Memory B cell (primary cell): Measurements from ENCODE around the gene TTC6.

Experiments
- ATAC-seq: fragments of 150-1000 bp; cut with Tn5 transposase; 2 replicates; pipeline ENCODE4 v1.10.0; 2021; ENCODE audit warnings: low read depth, mild to moderate bottlenecking, moderate library complexity
- DNase-seq, 2 donors: peaks; one replicate each; pipeline ENCODE4 v3.0.0; 2022; ENCODE audit warnings: low spot score in 2 of 2
- H3K27ac Mint-ChIP-seq: one replicate; pipeline ENCODE4 v1.8.0; 2022; ENCODE audit warnings: mild to moderate bottlenecking, moderate library complexity, mixed read lengths
- H3K27me3 Mint-ChIP-seq: one replicate; pipeline ENCODE4 v1.8.0; 2022; ENCODE audit warnings: mixed read lengths
- H3K36me3 Mint-ChIP-seq: one replicate; pipeline ENCODE4 v1.8.0; 2022; ENCODE audit warnings: mild to moderate bottlenecking, mixed read lengths
- H3K4me1 Mint-ChIP-seq: one replicate; pipeline ENCODE4 v1.8.0; 2022; ENCODE audit warnings: mixed read lengths
- H3K4me3 Mint-ChIP-seq: one replicate; pipeline ENCODE4 v1.8.0; 2022; ENCODE audit warnings: mild to moderate bottlenecking, moderate library complexity, mixed read lengths
- H3K9me3 Mint-ChIP-seq: one replicate; pipeline ENCODE4 v1.8.0; 2022; ENCODE audit warnings: mixed read lengths

The TTC6 gene

GRCh38 chr14:37590428-37591139, 4.8 kb upstream of the TTC6 start:
- no peaks in the 10 kb centered on the region for H3K4me1 Mint-ChIP-seq
- no peak overlapping the region for H3K27ac Mint-ChIP-seq
- H3K36me3 Mint-ChIP-seq: peaks cover 2% of the 10 kb centered on the region
- DNase-seq (no peak), ATAC-seq (no peak)
- no peak overlapping the region for H3K4me3 Mint-ChIP-seq
- H3K27me3 Mint-ChIP-seq: peaks cover 16% of the 10 kb centered on the region
- H3K9me3 Mint-ChIP-seq: no peaks in the 10 kb centered on the region

GRCh38 chr14:37591311-37591940, 4.0 kb upstream of the TTC6 start:
- H3K27me3 Mint-ChIP-seq: peaks cover 15% of the 10 kb centered on the region
- no peak for DNase-seq
- H3K27ac Mint-ChIP-seq: no peak overlapping the region
- peaks cover 2% of the 10 kb centered on the region for H3K36me3 Mint-ChIP-seq
- no peaks in the 10 kb centered on the region for H3K4me1 Mint-ChIP-seq
- no peaks in the 10 kb centered on the region for H3K9me3 Mint-ChIP-seq
- ATAC-seq: no peak
- H3K4me3 Mint-ChIP-seq: no peak overlapping the region

DNA sequence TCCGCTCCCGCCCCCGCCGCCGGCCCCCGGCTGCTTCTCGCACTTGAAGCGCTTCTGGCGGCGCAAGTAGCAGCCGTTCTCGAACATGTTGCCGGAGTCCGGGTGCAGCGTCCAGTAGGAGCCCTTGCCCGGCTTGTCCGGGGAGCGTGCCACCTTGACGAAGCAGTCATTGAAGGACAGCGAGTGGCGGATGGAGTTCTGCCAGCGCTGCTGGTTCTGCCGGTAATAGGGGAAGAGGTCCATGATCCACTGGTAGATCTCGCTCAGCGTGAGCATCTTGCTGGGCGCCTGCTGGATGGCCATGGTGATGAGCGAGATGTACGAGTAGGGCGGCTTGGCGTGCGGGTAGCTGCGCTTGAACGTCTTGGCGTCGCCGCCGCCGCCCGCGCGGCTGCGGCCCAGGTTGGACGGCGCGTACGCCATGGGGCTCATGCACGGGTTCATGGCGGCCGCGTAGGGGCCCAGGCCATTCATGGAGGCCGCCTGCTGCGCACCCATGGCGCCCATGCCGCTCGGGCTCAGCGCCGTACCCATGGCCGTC, 3.4 kb upstream of the TTC6 start:
- H3K4me3 Mint-ChIP-seq: no peak overlapping the region
- H3K4me1 Mint-ChIP-seq: no peaks in the 10 kb centered on the region
- DNase-seq (no peak), ATAC-seq (no peak)
- peaks cover 18% of the 10 kb centered on the region for H3K27me3 Mint-ChIP-seq
- H3K9me3 Mint-ChIP-seq: no peaks in the 10 kb centered on the region
- no peak overlapping the region for H3K27ac Mint-ChIP-seq
- peaks cover 2% of the 10 kb centered on the region for H3K36me3 Mint-ChIP-seq

GRCh38 chr14:37592482-37593408, 2.7 kb upstream of the TTC6 start:
- no peak for DNase-seq
- Mint-ChIP-seq H3K4me3 (no peak overlapping the region), H3K36me3 (peaks cover 2% of the 10 kb centered on the region), H3K27me3 (peaks cover 18% of the 10 kb centered on the region), H3K27ac (no peak overlapping the region), H3K4me1 (no peaks in the 10 kb centered on the region), H3K9me3 (no peaks in the 10 kb centered on the region)
- no peak for ATAC-seq

DNA sequence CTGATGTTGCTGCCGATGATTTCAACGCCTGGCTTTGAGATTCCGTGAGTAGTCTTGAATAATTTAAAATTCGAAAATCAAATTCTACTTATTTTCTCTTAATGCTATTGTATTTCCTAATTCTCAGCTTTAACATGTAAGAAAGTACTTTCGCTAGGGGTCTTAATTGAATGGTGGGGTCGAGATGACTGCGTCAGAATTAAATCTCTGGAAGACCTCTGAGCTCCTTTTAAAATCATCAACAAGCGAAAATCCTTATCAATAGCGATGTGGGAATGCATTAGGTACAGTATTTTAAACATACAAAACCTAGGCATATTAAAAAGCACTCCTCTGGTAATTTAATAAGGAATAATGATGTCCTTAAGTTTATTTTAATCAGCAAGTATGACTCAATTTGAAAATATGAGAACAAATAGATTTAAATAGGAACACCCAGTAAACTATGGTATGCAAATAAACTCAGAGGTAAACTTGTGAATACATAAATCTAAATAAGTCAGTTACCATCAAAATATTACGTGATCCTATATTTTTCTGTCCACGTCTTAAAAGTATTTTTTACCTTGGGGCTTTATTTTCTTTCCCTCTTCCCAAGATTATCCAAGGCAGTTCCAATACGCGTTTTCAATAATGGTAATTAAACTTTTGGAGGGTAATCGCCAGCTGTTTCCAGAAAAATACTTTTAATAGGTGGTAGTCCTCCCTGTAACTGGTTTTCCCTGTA, 1.8 kb upstream of the TTC6 start:
- Mint-ChIP-seq H3K4me1 (no peaks in the 10 kb centered on the region), H3K36me3 (peaks cover 2% of the 10 kb centered on the region), H3K27ac (no peak overlapping the region), H3K9me3 (no peaks in the 10 kb centered on the region), H3K27me3 (peaks cover 18% of the 10 kb centered on the region), H3K4me3 (no peak overlapping the region)
- no peak for ATAC-seq
- no peak for DNase-seq

DNA sequence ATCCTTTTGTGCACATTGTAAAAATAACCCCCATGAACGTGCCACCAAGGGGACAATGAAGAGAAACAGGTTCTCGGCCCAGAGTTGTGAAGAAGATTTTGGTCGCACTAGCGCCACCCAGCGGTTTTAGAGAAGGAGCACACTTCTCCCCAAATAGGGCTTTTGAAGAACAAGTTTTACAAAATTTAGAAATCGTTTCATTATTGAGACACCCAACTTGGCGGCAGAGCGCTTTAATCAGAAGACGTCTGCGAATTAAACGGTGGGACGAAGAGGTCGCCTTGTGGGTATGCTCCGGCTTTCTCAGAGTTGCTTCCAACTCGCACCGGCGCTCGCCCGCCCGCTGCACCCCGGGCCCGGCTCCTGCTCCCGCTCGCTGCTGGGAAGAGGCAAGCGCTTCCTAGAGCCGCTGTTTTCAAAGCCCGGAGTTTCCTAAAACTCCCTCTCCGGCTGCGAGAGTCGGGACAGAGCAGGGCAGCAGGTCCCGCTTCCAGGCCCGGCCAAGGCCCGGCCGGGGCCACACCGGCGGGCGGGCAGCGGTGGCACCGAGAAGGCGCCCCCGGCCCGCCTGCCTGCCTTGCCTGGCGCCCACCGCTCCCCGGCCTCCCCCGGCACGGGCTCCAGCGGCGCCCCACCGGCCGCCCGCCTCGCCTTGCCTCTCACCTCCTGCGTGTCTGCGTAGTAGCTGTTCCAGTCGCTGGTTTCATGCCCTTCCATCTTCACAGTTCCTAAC, 1.0 kb upstream of the TTC6 start:
- H3K9me3 Mint-ChIP-seq: no peaks in the 10 kb centered on the region
- no peaks in the 10 kb centered on the region for H3K4me1 Mint-ChIP-seq
- no peak overlapping the region for H3K4me3 Mint-ChIP-seq
- peaks cover 20% of the 10 kb centered on the region for H3K27me3 Mint-ChIP-seq
- ATAC-seq (no peak), DNase-seq (no peak)
- no peak overlapping the region for H3K27ac Mint-ChIP-seq
- H3K36me3 Mint-ChIP-seq: peaks cover 2% of the 10 kb centered on the region

DNA sequence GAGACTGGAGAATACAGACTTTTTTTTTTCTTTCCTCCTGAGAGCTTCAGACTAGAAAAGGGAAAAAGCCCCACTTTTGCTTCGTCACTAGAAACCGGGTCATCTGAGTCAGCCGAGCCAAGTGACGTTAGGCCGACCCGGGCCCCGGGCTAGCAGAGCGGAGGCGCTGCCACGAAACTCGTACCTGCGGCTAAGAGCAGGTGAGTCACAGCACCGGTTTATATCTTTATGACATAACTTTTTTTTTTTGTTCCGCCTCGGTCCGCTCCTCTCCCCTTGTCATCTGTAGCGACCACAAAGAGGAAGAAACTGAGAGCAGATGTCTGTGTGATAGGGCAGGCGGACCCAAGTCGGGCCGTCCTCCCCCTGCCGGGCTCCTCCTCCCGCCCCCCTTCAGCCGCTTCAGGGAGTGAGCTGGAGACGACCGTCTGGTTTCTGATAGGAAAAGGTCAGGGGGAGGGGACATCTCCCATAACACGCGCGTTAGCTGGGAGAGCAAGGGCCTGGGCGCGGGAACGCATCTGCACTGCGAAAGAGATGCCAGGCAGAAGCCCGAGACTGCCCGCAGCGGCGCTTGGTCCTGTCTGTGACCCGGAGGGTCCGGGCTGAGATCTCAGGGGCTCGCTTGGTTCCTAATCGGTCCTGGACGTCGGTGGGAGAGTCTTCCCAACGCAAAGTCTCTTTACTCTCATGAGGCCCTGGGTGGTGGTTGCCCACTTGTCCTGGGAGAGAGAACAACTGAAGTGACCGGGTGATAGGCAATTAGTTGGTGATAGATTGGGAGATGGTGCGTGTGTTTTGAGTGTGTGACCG, 586 bp downstream of the TTC6 start:
- Mint-ChIP-seq H3K9me3 (no peaks in the 10 kb centered on the region), H3K4me1 (no peaks in the 10 kb centered on the region), H3K36me3 (peaks cover 2% of the 10 kb centered on the region), H3K27ac (no peak overlapping the region), H3K4me3 (peak overlapping the region; percentile 25), H3K27me3 (peaks cover 20% of the 10 kb centered on the region)
- ATAC-seq: peak; percentile 42
- DNase-seq: no peak

- DNase-seq (no peak), ATAC-seq (no peak)
- Mint-ChIP-seq H3K9me3 (no peaks in the 10 kb centered on the region), H3K36me3 (peaks cover 2% of the 10 kb centered on the region), H3K27me3 (peaks cover 15% of the 10 kb centered on the region), H3K4me1 (no peaks in the 10 kb centered on the region), H3K27ac (no peak overlapping the region), H3K4me3 (no peak overlapping the region)
These were observed 1.5 kb downstream of the TTC6 start for GRCh38 chr14:37596790-37597472.

DNA sequence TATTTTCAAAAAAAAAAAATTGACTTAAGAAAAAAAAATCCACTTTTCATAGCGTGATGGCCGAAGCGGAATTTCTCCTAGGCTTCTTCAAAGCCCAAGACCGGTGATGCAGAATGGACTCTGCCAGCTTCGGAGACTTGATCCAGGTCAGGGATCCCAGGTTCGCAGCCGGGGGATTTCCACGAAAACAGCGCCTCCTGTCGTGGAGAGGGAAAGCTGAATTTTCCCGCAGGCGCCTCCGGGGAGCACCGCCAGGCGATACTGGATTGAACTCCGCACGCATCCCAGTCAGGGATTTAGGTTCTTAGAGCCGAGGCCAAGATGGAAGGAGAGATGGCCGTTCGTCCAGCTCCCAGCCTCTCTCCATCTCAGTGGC, 2.1 kb downstream of the TTC6 start:
- Mint-ChIP-seq H3K9me3 (no peaks in the 10 kb centered on the region), H3K27ac (no peak overlapping the region), H3K36me3 (peaks cover 2% of the 10 kb centered on the region), H3K27me3 (peaks cover 14% of the 10 kb centered on the region), H3K4me3 (no peak overlapping the region), H3K4me1 (no peaks in the 10 kb centered on the region)
- no peak for ATAC-seq
- DNase-seq: no peak

- Mint-ChIP-seq H3K4me1 (no peaks in the 10 kb centered on the region), H3K27me3 (peaks cover 16% of the 10 kb centered on the region), H3K27ac (no peak overlapping the region), H3K9me3 (no peaks in the 10 kb centered on the region), H3K36me3 (peaks cover 2% of the 10 kb centered on the region), H3K4me3 (no peak overlapping the region)
- DNase-seq (no peak), ATAC-seq (no peak)
These were observed 2.7 kb downstream of the TTC6 start for GRCh38 chr14:37597914-37598746.

GRCh38 chr14:37598747-37599506, 3.5 kb downstream of the TTC6 start:
- DNase-seq (no peak), ATAC-seq (no peak)
- H3K27me3 Mint-ChIP-seq: peaks cover 19% of the 10 kb centered on the region
- H3K36me3 Mint-ChIP-seq: peaks cover 2% of the 10 kb centered on the region
- H3K4me1 Mint-ChIP-seq: no peaks in the 10 kb centered on the region
- no peak overlapping the region for H3K4me3 Mint-ChIP-seq
- no peaks in the 10 kb centered on the region for H3K9me3 Mint-ChIP-seq
- no peak overlapping the region for H3K27ac Mint-ChIP-seq
